MCF 10A (cell line): ENCODE data around the gene PCP4L1. TPM values are rescaled to one million over a fixed set of nuclear protein-coding genes. Genes with fewer than 3 reads are reported as not detected.

ENCODE experiments used
- Bru-seq: library from RNA; stranded (reverse); fragments of 400-500 nt; gene quantifications from one replicate; lab custom pipeline; 2021; lab: Mats Ljungman, UMichigan
- BruChase-seq, 2 experiments: library from RNA; stranded (reverse); fragments of 400-500 nt; gene quantifications; one replicate each; lab custom pipeline; 2021; lab: Mats Ljungman, UMichigan
- BruUV-seq: library from RNA; stranded (reverse); fragments of 400-500 nt; replicated peaks from 2 replicates; lab custom pipeline; 2021; lab: Mats Ljungman, UMichigan
- CTCF ChIA-PET: fragments of 300-600 bp; sonication (Branson Sonifier 250); formaldehyde crosslinking; extraction: SDS; loops from one replicate; lab custom pipeline; 2021; ENCODE audit warnings: antibody characterized with exemption, inconsistent platforms; lab: Yijun Ruan, JAX
- POLR2A ChIA-PET: fragments of 300-600, 350-650 bp; sonication (Branson Sonifier 250); formaldehyde crosslinking; extraction: SDS; loops from one replicate; lab custom pipeline; 2020; ENCODE audit warnings: antibody characterized with exemption, inconsistent platforms; lab: Yijun Ruan, JAX
- DNase-seq: peaks from one replicate; pipeline ENCODE4 v3.0.0-alpha.2; 2018; ENCODE audit not compliant: unreplicated experiment
- H3K27ac Mint-ChIP-seq: one replicate; pipeline ENCODE4 v1.8.0; 2022; ENCODE audit warnings: mild to moderate bottlenecking, low read depth, mixed read lengths; ENCODE audit not compliant: unreplicated experiment
- H3K27me3 Mint-ChIP-seq: one replicate; pipeline ENCODE4 v1.8.0; 2022; ENCODE audit warnings: mixed read lengths; ENCODE audit not compliant: insufficient read depth, unreplicated experiment
- H3K36me3 Mint-ChIP-seq: one replicate; pipeline ENCODE4 v1.8.0; 2022; ENCODE audit warnings: mild to moderate bottlenecking, moderate library complexity, mixed read lengths; ENCODE audit not compliant: insufficient read depth, unreplicated experiment
- H3K4me1 Mint-ChIP-seq: one replicate; pipeline ENCODE4 v1.8.0; 2022; ENCODE audit warnings: mixed read lengths; ENCODE audit not compliant: insufficient read depth, unreplicated experiment
- H3K4me3 Mint-ChIP-seq: one replicate; pipeline ENCODE4 v1.8.0; 2022; ENCODE audit warnings: mild to moderate bottlenecking, moderate library complexity, mixed read lengths; ENCODE audit not compliant: unreplicated experiment
- H3K9me3 Mint-ChIP-seq: one replicate; pipeline ENCODE4 v1.8.0; 2022; ENCODE audit warnings: mixed read lengths; ENCODE audit not compliant: unreplicated experiment
- CTCF ChIP-seq: fragments of 200-600 bp; IDR thresholded peaks from one replicate; pipeline ENCODE4 v1.8.0; 2022; ENCODE audit warnings: antibody characterized with exemption, mild to moderate bottlenecking; ENCODE audit not compliant: unreplicated experiment
- intact Hi-C: fragments of 100-400 bp; cut with micrococcal nuclease; formaldehyde crosslinking; loops from 2 replicates; pipeline ENCODE4 v1.14.1; 2022
- long read RNA-seq: library from polyadenylated mRNA; stranded (forward); transcript quantifications from one replicate; pipeline ENCODE4 v2.0.0, GENCODE V29; 2022
- total RNA-seq: library from RNA; stranded (reverse); gene quantifications from 2 replicates; pipeline ENCODE4 v1.2.3, GENCODE V29; 2022

Gene PCP4L1
- not detected in 2 replicates for total RNA-seq
- percentile 7 among the genes with signal in this experiment for Bru-seq, nascent RNA
- percentile 18 among the genes with signal in this experiment for BruChase-seq, experiment 1, labeled RNA remaining after a 6-hour chase
- percentile 9 among the genes with signal in this experiment for BruChase-seq, experiment 2, labeled RNA remaining after a 2-hour chase
- long read RNA-seq, result 0 reads

- Mint-ChIP-seq H3K36me3 (no peaks in the 10 kb centered on the region), H3K27me3 (peaks cover 50% of the 10 kb centered on the region), H3K9me3 (peaks cover 24% of the 10 kb centered on the region), H3K4me3 (peak within 1 kb of the TSS; percentile 50), H3K4me1 (no peaks in the 10 kb centered on the region), H3K27ac (no peak within 1 kb of the TSS)
- no peak for TF ChIP-seq CTCF
- DNase-seq, result peak; percentile 56
- POLR2A ChIA-PET, result interaction anchor here (1.1 to 1.2 kb wide), 2 partner anchors 11 to 121 kb away, joined by 3 to 6 read pairs; no protein-coding TSS in a partner anchor
- BruUV-seq, result no TSS peak
- intact Hi-C loops, result no loop called here
- CTCF ChIA-PET, result interaction anchor here (0.6 to 6.2 kb wide), 8 partner anchors 10 to 57 kb away, joined by 3 to 46 read pairs (median 4); partner anchors contain the start of genes NDUFS2 and TOMM40L
These were observed at the start of gene PCP4L1 for GRCh38 chr1:161258439-161259344. TSS of gene PCP4L1 (plus strand) at chr1:161258745. CDS start at chr1:161258975, 230 bp downstream.

GRCh38 chr1:161209790-161210409 is 48.6 kb upstream of the PCP4L1 start:
- no TSS peak for BruUV-seq
- CTCF ChIA-PET, result interaction anchor here (0.6 to 14.7 kb wide), 24 partner anchors 8 to 534 kb away, joined by 3 to 444 read pairs (median 5); partner anchors contain the start of genes ADAMTS4, APOA2, CFAP126 and FCER1G
- intact Hi-C loops, result loop anchor here (1.0 to 2.0 kb wide), 2 partner anchors 15 to 173 kb away; no protein-coding TSS in a partner anchor
- peak; percentile 95 for TF ChIP-seq CTCF
- no peak overlapping the region for H3K27ac Mint-ChIP-seq
- no peaks in the 10 kb centered on the region for H3K27me3 Mint-ChIP-seq
- POLR2A ChIA-PET, result interaction anchor here (0.9 to 3.7 kb wide), 5 partner anchors 8 to 173 kb away, joined by 3 to 20 read pairs (median 7); partner anchors contain the start of genes NDUFS2 and TOMM40L
- no peak overlapping the region for H3K4me3 Mint-ChIP-seq
- peak; percentile 91 for DNase-seq
- H3K36me3 Mint-ChIP-seq, result peaks cover 98% of the 10 kb centered on the region
- H3K4me1 Mint-ChIP-seq, result peaks cover 25% of the 10 kb centered on the region
- H3K9me3 Mint-ChIP-seq, result no peaks in the 10 kb centered on the region

- intact Hi-C loops, result no loop called here
- CTCF ChIA-PET, result interaction anchor here (0.7 to 18.5 kb wide), 4 partner anchors 7 to 127 kb away, joined by 3 to 444 read pairs (median 224); partner anchors contain the start of genes APOA2, FCER1G, NDUFS2 and TOMM40L
- BruUV-seq, result no TSS peak
- Mint-ChIP-seq H3K27me3 (no peaks in the 10 kb centered on the region), H3K9me3 (no peaks in the 10 kb centered on the region), H3K4me3 (no peak overlapping the region), H3K4me1 (peaks cover 14% of the 10 kb centered on the region), H3K27ac (no peak overlapping the region), H3K36me3 (peaks cover 67% of the 10 kb centered on the region)
- POLR2A ChIA-PET, result no interaction called here
- TF ChIP-seq CTCF, result no peak
- no peak for DNase-seq
These were observed 44.2 kb upstream of the PCP4L1 start for GRCh38 chr1:161214369-161214768.
